ENCODE results near the gene CCM2.

Gene CCM2

GRCh38 chr7:45072131-45073030 lies 72.4 kb downstream of the CCM2 start:
- peak overlapping the region; percentile 80 for H3K27ac Mint-ChIP-seq (ENCODE audit: low read depth)
- H3K27me3 Mint-ChIP-seq: no peaks in the 10 kb centered on the region
- H3K4me3 Mint-ChIP-seq: no peak overlapping the region
- ATAC-seq (replicated peaks; ENCODE audit: extremely low read depth, poor library complexity, severe bottlenecking) (no peak), DNase-seq (ENCODE audit: low spot score in 2 of 2) (no peak)
- H3K4me1 Mint-ChIP-seq: peaks cover 39% of the 10 kb centered on the region
- no peaks in the 10 kb centered on the region for H3K9me3 Mint-ChIP-seq
- peaks cover 46% of the 10 kb centered on the region for H3K36me3 Mint-ChIP-seq (ENCODE audit: insufficient read depth)

- DNase-seq (ENCODE audit: low spot score in 2 of 2) (no peak), ATAC-seq (replicated peaks; ENCODE audit: extremely low read depth, poor library complexity, severe bottlenecking) (no peak)
- peaks cover 42% of the 10 kb centered on the region for H3K36me3 Mint-ChIP-seq (ENCODE audit: insufficient read depth)
- H3K9me3 Mint-ChIP-seq: no peaks in the 10 kb centered on the region
- no peak overlapping the region for H3K4me3 Mint-ChIP-seq
- no peaks in the 10 kb centered on the region for H3K27me3 Mint-ChIP-seq
- peak overlapping the region; percentile 80 for H3K27ac Mint-ChIP-seq (ENCODE audit: low read depth)
- peaks cover 37% of the 10 kb centered on the region for H3K4me1 Mint-ChIP-seq
Observed at GRCh38 chr7:45073031-45073785, 73.2 kb downstream of the CCM2 start.

- ATAC-seq (replicated peaks; ENCODE audit: extremely low read depth, poor library complexity, severe bottlenecking): no peak
- peak overlapping the region; percentile 80 for H3K27ac Mint-ChIP-seq (ENCODE audit: low read depth)
- no peak overlapping the region for H3K4me3 Mint-ChIP-seq
- H3K27me3 Mint-ChIP-seq: no peaks in the 10 kb centered on the region
- peaks cover 37% of the 10 kb centered on the region for H3K4me1 Mint-ChIP-seq
- H3K36me3 Mint-ChIP-seq (ENCODE audit: insufficient read depth): peaks cover 42% of the 10 kb centered on the region
- DNase-seq (ENCODE audit: low spot score in 2 of 2): no peak
- H3K9me3 Mint-ChIP-seq: no peaks in the 10 kb centered on the region
Observed at GRCh38 chr7:45073786-45074527, 74.0 kb downstream of the CCM2 start.

GRCh38 chr7:45074528-45075354 lies 74.7 kb downstream of the CCM2 start:
- Mint-ChIP-seq H3K9me3 (no peaks in the 10 kb centered on the region), H3K4me3 (no peak overlapping the region), H3K27me3 (no peaks in the 10 kb centered on the region), H3K27ac (ENCODE audit: low read depth) (peak overlapping the region; percentile 80), H3K4me1 (peaks cover 36% of the 10 kb centered on the region), H3K36me3 (ENCODE audit: insufficient read depth) (peaks cover 40% of the 10 kb centered on the region)
- no peak for ATAC-seq (replicated peaks; ENCODE audit: extremely low read depth, poor library complexity, severe bottlenecking)
- DNase-seq (ENCODE audit: low spot score in 2 of 2): no peak

GRCh38 chr7:45075355-45075644 lies 75.3 kb downstream of the CCM2 start:
- no peaks in the 10 kb centered on the region for H3K27me3 Mint-ChIP-seq

GRCh38 chr7:45075871-45076796 lies 76.1 kb downstream of the CCM2 start:
- no peaks in the 10 kb centered on the region for H3K27me3 Mint-ChIP-seq
- peaks cover 36% of the 10 kb centered on the region for H3K36me3 Mint-ChIP-seq (ENCODE audit: insufficient read depth)
- peak overlapping the region; percentile 58 for H3K27ac Mint-ChIP-seq (ENCODE audit: low read depth)

More at GRCh38 chr7:45075355-45075644, 75.3 kb downstream of the CCM2 start:
- H3K27ac Mint-ChIP-seq (ENCODE audit: low read depth): peak overlapping the region; percentile 58
- peaks cover 36% of the 10 kb centered on the region for H3K4me1 Mint-ChIP-seq
- no peaks in the 10 kb centered on the region for H3K9me3 Mint-ChIP-seq
- no peak for ATAC-seq (replicated peaks; ENCODE audit: extremely low read depth, poor library complexity, severe bottlenecking)
- no peak overlapping the region for H3K4me3 Mint-ChIP-seq
- no peak for DNase-seq (ENCODE audit: low spot score in 2 of 2)
- H3K36me3 Mint-ChIP-seq (ENCODE audit: insufficient read depth): peaks cover 40% of the 10 kb centered on the region

GRCh38 chr7:45076946-45077345 lies 76.9 kb downstream of the CCM2 start:
- H3K4me3 Mint-ChIP-seq: no peak overlapping the region
- DNase-seq (ENCODE audit: low spot score in 2 of 2) (no peak), ATAC-seq (replicated peaks; ENCODE audit: extremely low read depth, poor library complexity, severe bottlenecking) (no peak)
- H3K27ac Mint-ChIP-seq (ENCODE audit: low read depth): no peak overlapping the region
- H3K4me1 Mint-ChIP-seq: peaks cover 32% of the 10 kb centered on the region
- peaks cover 30% of the 10 kb centered on the region for H3K36me3 Mint-ChIP-seq (ENCODE audit: insufficient read depth)
- H3K9me3 Mint-ChIP-seq: no peaks in the 10 kb centered on the region
- H3K27me3 Mint-ChIP-seq: no peaks in the 10 kb centered on the region

More at GRCh38 chr7:45075871-45076796, 76.1 kb downstream of the CCM2 start:
- no peak for DNase-seq (ENCODE audit: low spot score in 2 of 2)
- H3K4me1 Mint-ChIP-seq: peaks cover 36% of the 10 kb centered on the region
- no peaks in the 10 kb centered on the region for H3K9me3 Mint-ChIP-seq
- no peak for ATAC-seq (replicated peaks; ENCODE audit: extremely low read depth, poor library complexity, severe bottlenecking)
- no peak overlapping the region for H3K4me3 Mint-ChIP-seq

GRCh38 chr7:45077579-45077978 lies 77.6 kb downstream of the CCM2 start:
- Mint-ChIP-seq H3K27ac (ENCODE audit: low read depth) (peak overlapping the region; percentile 77), H3K36me3 (ENCODE audit: insufficient read depth) (peaks cover 27% of the 10 kb centered on the region), H3K4me1 (peaks cover 30% of the 10 kb centered on the region), H3K27me3 (no peaks in the 10 kb centered on the region), H3K4me3 (no peak overlapping the region), H3K9me3 (no peaks in the 10 kb centered on the region)
- ATAC-seq (replicated peaks; ENCODE audit: extremely low read depth, poor library complexity, severe bottlenecking): no peak
- DNase-seq (ENCODE audit: low spot score in 2 of 2): no peak

GRCh38 chr7:45078125-45078681 lies 78.2 kb downstream of the CCM2 start:
- Mint-ChIP-seq H3K27ac (ENCODE audit: low read depth) (peak overlapping the region; percentile 77), H3K27me3 (no peaks in the 10 kb centered on the region), H3K9me3 (no peaks in the 10 kb centered on the region), H3K4me1 (peaks cover 24% of the 10 kb centered on the region), H3K36me3 (ENCODE audit: insufficient read depth) (peaks cover 21% of the 10 kb centered on the region), H3K4me3 (no peak overlapping the region)
- DNase-seq (ENCODE audit: low spot score in 2 of 2) (no peak), ATAC-seq (replicated peaks; ENCODE audit: extremely low read depth, poor library complexity, severe bottlenecking) (no peak)

- H3K27ac Mint-ChIP-seq (ENCODE audit: low read depth): peak overlapping the region; percentile 77
- H3K4me1 Mint-ChIP-seq: peaks cover 17% of the 10 kb centered on the region
- H3K4me3 Mint-ChIP-seq: no peak overlapping the region
- no peak for ATAC-seq (replicated peaks; ENCODE audit: extremely low read depth, poor library complexity, severe bottlenecking)
- H3K9me3 Mint-ChIP-seq: no peaks in the 10 kb centered on the region
- no peaks in the 10 kb centered on the region for H3K27me3 Mint-ChIP-seq
- peaks cover 13% of the 10 kb centered on the region for H3K36me3 Mint-ChIP-seq (ENCODE audit: insufficient read depth)
- no peak for DNase-seq (ENCODE audit: low spot score in 2 of 2)
Observed at GRCh38 chr7:45080265-45080957, 80.4 kb downstream of the CCM2 start.
